H1 (cell line): ENCODE results near the gene TARDBP. TPM values are rescaled to one million over a fixed set of nuclear protein-coding genes. Genes with fewer than 3 reads are reported as not detected.

Experiments used
- KDM4A ChIP-seq: IDR thresholded peaks from one replicate; pipeline ENCODE4 v1.7.1; 2012; ENCODE audit warnings: low read depth, mild to moderate bottlenecking, moderate library complexity, low read length, inconsistent platforms; ENCODE audit not compliant: severe bottlenecking
- TAF1 ChIP-seq: IDR thresholded peaks from 2 replicates; pipeline ENCODE4 v1.6.1; 2011; ENCODE audit warnings: mild to moderate bottlenecking, low read depth, low read length
- polyA plus RNA-seq, 7 experiments: library from polyadenylated mRNA; depleted of rRNA in 3 of 7; stranded (reverse) in 5 of 7; unstranded in 2 of 7; fragments of >200 nt in 5 of 7; fragments of 200-250 nt in 2 of 7; gene quantifications; 1 replicate in 5 of 7; 2 replicates in 1 of 7; 4 replicates in 1 of 7; pipeline versions ENCODE4 v1.2.1 to v1.2.3, GENCODE V29; 2011 to 2013; ENCODE audit warnings: missing spikeins in 2 of 7, mixed read lengths in 2 of 7
- total RNA-seq: library from RNA; stranded (reverse); fragmentation: NEBNext Ultra II Directional; extraction: Animal tissue kit (Norgen Biotek cat#: 25700); gene quantifications from 2 replicates; pipeline ENCODE4 v1.2.1, GENCODE V29; 2021
- TF ChIP-seq, protein P1 (sequence below): fragments of 300-600 bp; sonication (generic); IDR thresholded peaks from 2 replicates; pipeline ENCODE4 v1.7.1; 2012; ENCODE audit warnings: low read length, moderate library complexity, mild to moderate bottlenecking, inconsistent platforms; ENCODE audit not compliant: insufficient replicate concordance
- TF ChIP-seq, protein P2 (sequence below): IDR thresholded peaks from 2 replicates; pipeline ENCODE4 v1.6.1; 2012; ENCODE audit warnings: inconsistent platforms

TARDBP gene
- total and polyA plus RNA-seq, 2 of the 8 experiments (the other 6 are each of a cell fraction or from before 2014, with no cell fraction given) = 144 to 240 TPM

DNA sequence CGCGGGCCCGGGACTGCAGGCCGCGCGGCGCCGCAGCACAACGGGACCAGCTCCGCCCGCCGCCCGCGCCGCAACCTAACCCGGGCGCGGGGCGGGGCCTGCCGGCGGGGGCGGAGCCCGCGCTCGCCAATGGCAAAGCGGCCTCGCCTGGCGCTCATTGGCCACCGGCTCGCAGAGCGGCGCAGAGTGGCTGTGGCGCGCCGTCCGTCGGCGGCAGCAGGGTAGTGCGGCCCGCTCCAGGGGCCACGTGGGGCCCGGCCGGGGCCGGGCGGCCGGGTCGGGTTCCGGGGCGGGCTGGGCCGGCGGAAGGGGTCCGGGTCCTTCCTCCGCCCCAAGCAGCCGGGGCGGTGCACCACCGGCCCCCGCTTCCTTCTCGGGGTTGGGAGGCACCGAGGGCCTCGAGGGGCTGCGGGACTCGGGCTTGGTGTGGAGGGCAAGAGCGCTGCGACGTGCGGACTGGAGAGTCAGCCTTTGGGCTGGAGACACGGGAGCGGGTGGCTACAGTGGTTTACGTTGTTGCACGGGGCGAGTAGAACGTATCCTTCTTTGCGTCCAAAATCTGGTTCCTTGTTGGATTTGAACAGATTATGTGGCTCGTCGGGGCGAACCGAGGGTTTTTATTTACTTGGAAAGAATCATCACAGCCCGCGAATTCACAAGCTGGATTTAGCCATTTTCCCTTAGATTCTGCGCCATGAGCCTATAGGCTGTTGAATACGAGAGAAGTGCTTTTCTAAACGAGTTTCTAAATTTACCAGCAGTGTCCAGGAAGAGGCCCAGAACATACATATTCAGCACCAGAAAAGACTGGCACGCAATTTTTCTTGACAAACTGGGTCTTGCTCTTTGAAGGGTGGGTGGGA, 47.7 kb downstream of the TARDBP start, which contains the start of gene SRM (continued):
- TF ChIP-seq, protein P1, sequence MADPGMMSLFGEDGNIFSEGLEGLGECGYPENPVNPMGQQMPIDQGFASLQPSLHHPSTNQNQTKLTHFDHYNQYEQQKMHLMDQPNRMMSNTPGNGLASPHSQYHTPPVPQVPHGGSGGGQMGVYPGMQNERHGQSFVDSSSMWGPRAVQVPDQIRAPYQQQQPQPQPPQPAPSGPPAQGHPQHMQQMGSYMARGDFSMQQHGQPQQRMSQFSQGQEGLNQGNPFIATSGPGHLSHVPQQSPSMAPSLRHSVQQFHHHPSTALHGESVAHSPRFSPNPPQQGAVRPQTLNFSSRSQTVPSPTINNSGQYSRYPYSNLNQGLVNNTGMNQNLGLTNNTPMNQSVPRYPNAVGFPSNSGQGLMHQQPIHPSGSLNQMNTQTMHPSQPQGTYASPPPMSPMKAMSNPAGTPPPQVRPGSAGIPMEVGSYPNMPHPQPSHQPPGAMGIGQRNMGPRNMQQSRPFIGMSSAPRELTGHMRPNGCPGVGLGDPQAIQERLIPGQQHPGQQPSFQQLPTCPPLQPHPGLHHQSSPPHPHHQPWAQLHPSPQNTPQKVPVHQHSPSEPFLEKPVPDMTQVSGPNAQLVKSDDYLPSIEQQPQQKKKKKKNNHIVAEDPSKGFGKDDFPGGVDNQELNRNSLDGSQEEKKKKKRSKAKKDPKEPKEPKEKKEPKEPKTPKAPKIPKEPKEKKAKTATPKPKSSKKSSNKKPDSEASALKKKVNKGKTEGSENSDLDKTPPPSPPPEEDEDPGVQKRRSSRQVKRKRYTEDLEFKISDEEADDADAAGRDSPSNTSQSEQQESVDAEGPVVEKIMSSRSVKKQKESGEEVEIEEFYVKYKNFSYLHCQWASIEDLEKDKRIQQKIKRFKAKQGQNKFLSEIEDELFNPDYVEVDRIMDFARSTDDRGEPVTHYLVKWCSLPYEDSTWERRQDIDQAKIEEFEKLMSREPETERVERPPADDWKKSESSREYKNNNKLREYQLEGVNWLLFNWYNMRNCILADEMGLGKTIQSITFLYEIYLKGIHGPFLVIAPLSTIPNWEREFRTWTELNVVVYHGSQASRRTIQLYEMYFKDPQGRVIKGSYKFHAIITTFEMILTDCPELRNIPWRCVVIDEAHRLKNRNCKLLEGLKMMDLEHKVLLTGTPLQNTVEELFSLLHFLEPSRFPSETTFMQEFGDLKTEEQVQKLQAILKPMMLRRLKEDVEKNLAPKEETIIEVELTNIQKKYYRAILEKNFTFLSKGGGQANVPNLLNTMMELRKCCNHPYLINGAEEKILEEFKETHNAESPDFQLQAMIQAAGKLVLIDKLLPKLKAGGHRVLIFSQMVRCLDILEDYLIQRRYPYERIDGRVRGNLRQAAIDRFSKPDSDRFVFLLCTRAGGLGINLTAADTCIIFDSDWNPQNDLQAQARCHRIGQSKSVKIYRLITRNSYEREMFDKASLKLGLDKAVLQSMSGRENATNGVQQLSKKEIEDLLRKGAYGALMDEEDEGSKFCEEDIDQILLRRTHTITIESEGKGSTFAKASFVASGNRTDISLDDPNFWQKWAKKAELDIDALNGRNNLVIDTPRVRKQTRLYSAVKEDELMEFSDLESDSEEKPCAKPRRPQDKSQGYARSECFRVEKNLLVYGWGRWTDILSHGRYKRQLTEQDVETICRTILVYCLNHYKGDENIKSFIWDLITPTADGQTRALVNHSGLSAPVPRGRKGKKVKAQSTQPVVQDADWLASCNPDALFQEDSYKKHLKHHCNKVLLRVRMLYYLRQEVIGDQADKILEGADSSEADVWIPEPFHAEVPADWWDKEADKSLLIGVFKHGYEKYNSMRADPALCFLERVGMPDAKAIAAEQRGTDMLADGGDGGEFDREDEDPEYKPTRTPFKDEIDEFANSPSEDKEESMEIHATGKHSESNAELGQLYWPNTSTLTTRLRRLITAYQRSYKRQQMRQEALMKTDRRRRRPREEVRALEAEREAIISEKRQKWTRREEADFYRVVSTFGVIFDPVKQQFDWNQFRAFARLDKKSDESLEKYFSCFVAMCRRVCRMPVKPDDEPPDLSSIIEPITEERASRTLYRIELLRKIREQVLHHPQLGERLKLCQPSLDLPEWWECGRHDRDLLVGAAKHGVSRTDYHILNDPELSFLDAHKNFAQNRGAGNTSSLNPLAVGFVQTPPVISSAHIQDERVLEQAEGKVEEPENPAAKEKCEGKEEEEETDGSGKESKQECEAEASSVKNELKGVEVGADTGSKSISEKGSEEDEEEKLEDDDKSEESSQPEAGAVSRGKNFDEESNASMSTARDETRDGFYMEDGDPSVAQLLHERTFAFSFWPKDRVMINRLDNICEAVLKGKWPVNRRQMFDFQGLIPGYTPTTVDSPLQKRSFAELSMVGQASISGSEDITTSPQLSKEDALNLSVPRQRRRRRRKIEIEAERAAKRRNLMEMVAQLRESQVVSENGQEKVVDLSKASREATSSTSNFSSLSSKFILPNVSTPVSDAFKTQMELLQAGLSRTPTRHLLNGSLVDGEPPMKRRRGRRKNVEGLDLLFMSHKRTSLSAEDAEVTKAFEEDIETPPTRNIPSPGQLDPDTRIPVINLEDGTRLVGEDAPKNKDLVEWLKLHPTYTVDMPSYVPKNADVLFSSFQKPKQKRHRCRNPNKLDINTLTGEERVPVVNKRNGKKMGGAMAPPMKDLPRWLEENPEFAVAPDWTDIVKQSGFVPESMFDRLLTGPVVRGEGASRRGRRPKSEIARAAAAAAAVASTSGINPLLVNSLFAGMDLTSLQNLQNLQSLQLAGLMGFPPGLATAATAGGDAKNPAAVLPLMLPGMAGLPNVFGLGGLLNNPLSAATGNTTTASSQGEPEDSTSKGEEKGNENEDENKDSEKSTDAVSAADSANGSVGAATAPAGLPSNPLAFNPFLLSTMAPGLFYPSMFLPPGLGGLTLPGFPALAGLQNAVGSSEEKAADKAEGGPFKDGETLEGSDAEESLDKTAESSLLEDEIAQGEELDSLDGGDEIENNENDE = no peak
- TF ChIP-seq KDM4A (peak; percentile 22), TAF1 (peak; percentile 74)
- TF ChIP-seq, protein P2, sequence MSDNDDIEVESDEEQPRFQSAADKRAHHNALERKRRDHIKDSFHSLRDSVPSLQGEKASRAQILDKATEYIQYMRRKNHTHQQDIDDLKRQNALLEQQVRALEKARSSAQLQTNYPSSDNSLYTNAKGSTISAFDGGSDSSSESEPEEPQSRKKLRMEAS = peak; percentile 74
